Keratinocyte (primary cell): ENCODE results near the gene GPR15.

ENCODE experiments used
- CTCF ChIP-seq, 3 experiments: IDR thresholded peaks in 1 of 3; conservative IDR thresholded peaks in 1 of 3; optimal IDR thresholded peaks in 1 of 3; 2 replicates in 2 of 3; 3 replicates in 1 of 3; pipeline versions ENCODE3 to v1.5.1; 2011; ENCODE audit warnings: low read length in 3 of 3, mild to moderate bottlenecking in 3 of 3, moderate library complexity in 2 of 3, control low read depth in 1 of 3, inconsistent platforms in 1 of 3; ENCODE audit not compliant: insufficient read depth in 2 of 3; ENCODE audit errors: extremely low read depth in 1 of 3
- EZH2 ChIP-seq: IDR thresholded peaks from one replicate; pipeline ENCODE4 v1.6.1; 2012; ENCODE audit warnings: inconsistent platforms, mild to moderate bottlenecking, low read length, moderate library complexity

GRCh38 chr3:98532275-98532637 lies 478 bp downstream of the GPR15 start:
- TF ChIP-seq CTCF (optimal IDR thresholded peaks at IDR 0.05 in 1 of 3, IDR thresholded peaks at IDR 0.05 in 1 of 3, conservative IDR thresholded peaks at IDR 0.05 in 1 of 3; ENCODE audit: extremely low read depth in 1 of 3, insufficient read depth in 2 of 3, low read length in 3 of 3), result no peak
- no peak for TF ChIP-seq EZH2
